SH-SY5Y (cell line): ENCODE data around the gene LTF.

Source experiments
- GATA2 ChIP-seq: IDR thresholded peaks from 2 replicates; pipeline ENCODE4 v1.6.1; 2011; ENCODE audit warnings: mild to moderate bottlenecking, low read depth, low read length
- GATA3 ChIP-seq: IDR thresholded peaks from 2 replicates; pipeline ENCODE4 v1.6.1; 2011; ENCODE audit warnings: low read depth, mild to moderate bottlenecking, low read length, moderate library complexity

GRCh38 chr3:46483825-46484224 lies 19.1 kb upstream of the LTF start:
- TF ChIP-seq GATA2 (no peak), GATA3 (no peak)
